22Rv1 (cell line): Measurements from ENCODE around the gene FAM237B.

Source experiments
- CTCF ChIP-seq: fragments of 450-650 bp; IDR thresholded peaks from 2 replicates; pipeline ENCODE4 v1.5.1; 2017; ENCODE audit warnings: mild to moderate bottlenecking
- ZFX ChIP-seq: fragments of 450-650 bp; IDR thresholded peaks from 2 replicates; pipeline ENCODE4 v1.6.1; 2017; ENCODE audit warnings: antibody characterized with exemption, borderline replicate concordance

GRCh38 chr7:90351987-90352386, 30.9 kb upstream of the FAM237B start:
- no peak for TF ChIP-seq CTCF
- no peak for TF ChIP-seq ZFX
